GM19035 (cell line): ENCODE data around the gene MUC5AC.

ENCODE experiments used
- ATAC-seq: cut with Tn5 transposase; IDR thresholded peaks from one replicate; pipeline ENCODE4 v1.9.1; 2021; ENCODE audit not compliant: unreplicated experiment

Gene MUC5AC

GRCh38 chr11:1222491-1223345 lies 65.0 kb downstream of the MUC5AC start, which contains the start of gene MUC5B:
TSS of gene MUC5B (plus strand) at chr11:1223066. CDS start at chr11:1223124, 58 bp downstream.
- ATAC-seq: no peak

GRCh38 chr11:1223346-1224110 lies 65.8 kb downstream of the MUC5AC start:
- no peak for ATAC-seq

GRCh38 chr11:1224111-1224490 lies 66.3 kb downstream of the MUC5AC start:
- ATAC-seq: no peak

- ATAC-seq: no peak
These were observed 67.0 kb downstream of the MUC5AC start for GRCh38 chr11:1224491-1225385.

GRCh38 chr11:1225386-1226225 lies 67.9 kb downstream of the MUC5AC start:
- ATAC-seq: no peak

- no peak for ATAC-seq
These were observed 68.7 kb downstream of the MUC5AC start for GRCh38 chr11:1226226-1226985.

- ATAC-seq: no peak
These were observed 69.3 kb downstream of the MUC5AC start for GRCh38 chr11:1226986-1227550.

GRCh38 chr11:1227551-1228100 lies 69.9 kb downstream of the MUC5AC start:
- ATAC-seq: no peak

GRCh38 chr11:1228101-1228821 lies 70.5 kb downstream of the MUC5AC start:
- no peak for ATAC-seq

GRCh38 chr11:1228921-1229451 lies 71.2 kb downstream of the MUC5AC start:
- no peak for ATAC-seq

GRCh38 chr11:1229471-1230120 lies 71.8 kb downstream of the MUC5AC start:
- no peak for ATAC-seq

- ATAC-seq: no peak
These were observed 72.3 kb downstream of the MUC5AC start for GRCh38 chr11:1230121-1230455.

GRCh38 chr11:1230456-1231395 lies 73.0 kb downstream of the MUC5AC start:
- no peak for ATAC-seq

GRCh38 chr11:1231396-1232020 lies 73.8 kb downstream of the MUC5AC start:
- no peak for ATAC-seq

- ATAC-seq: no peak
These were observed 74.5 kb downstream of the MUC5AC start for GRCh38 chr11:1232021-1232882.
